DND-41 (cell line): Measurements from ENCODE around the gene CCSER2.

Source experiments
- EZH2 ChIP-seq: IDR thresholded peaks from 3 replicates; pipeline ENCODE4 v1.6.1; 2012; ENCODE audit warnings: borderline replicate concordance, low read depth, mild to moderate bottlenecking, moderate library complexity, low read length, inconsistent platforms; ENCODE audit not compliant: severe bottlenecking
- TF ChIP-seq, protein P1 (sequence below): IDR thresholded peaks from 2 replicates; pipeline ENCODE4 v1.5.1; 2012; ENCODE audit warnings: borderline replicate concordance, low read length, moderate library complexity, mild to moderate bottlenecking; ENCODE audit not compliant: poor library complexity, severe bottlenecking; ENCODE audit errors: extremely low read depth

DNA sequence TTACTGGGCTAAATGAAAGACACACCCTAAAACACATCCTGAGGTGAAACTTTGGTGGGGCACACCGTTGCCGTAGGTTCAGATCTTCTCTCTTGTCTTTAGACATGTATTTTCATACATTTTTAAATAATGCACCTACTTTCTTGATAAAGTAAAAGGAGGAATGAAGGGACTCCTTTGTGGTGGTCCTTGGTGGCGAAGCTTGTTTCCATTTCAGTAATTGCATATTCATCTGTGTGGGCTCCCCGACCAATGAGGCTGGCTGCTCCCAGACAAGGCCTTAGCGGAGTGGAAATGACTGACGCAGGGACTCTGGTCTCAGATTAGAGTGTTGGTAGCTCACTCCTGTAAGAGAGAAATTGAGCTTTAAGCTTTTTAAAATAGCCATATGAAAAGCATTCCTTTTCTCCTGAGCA lies 815 bp downstream of the CCSER2 start:
- TF ChIP-seq, protein P1, sequence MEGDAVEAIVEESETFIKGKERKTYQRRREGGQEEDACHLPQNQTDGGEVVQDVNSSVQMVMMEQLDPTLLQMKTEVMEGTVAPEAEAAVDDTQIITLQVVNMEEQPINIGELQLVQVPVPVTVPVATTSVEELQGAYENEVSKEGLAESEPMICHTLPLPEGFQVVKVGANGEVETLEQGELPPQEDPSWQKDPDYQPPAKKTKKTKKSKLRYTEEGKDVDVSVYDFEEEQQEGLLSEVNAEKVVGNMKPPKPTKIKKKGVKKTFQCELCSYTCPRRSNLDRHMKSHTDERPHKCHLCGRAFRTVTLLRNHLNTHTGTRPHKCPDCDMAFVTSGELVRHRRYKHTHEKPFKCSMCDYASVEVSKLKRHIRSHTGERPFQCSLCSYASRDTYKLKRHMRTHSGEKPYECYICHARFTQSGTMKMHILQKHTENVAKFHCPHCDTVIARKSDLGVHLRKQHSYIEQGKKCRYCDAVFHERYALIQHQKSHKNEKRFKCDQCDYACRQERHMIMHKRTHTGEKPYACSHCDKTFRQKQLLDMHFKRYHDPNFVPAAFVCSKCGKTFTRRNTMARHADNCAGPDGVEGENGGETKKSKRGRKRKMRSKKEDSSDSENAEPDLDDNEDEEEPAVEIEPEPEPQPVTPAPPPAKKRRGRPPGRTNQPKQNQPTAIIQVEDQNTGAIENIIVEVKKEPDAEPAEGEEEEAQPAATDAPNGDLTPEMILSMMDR = no peak
- TF ChIP-seq EZH2 = no peak
